HG03575 (cell line): ENCODE data around the gene P3H2.

Source experiments
- ATAC-seq: cut with Tn5 transposase; IDR thresholded peaks from one replicate; pipeline ENCODE4 v1.9.1; 2021; ENCODE audit not compliant: unreplicated experiment, insufficient number of reproducible peaks, low FRiP score; ENCODE audit errors: extremely low read depth

Gene P3H2

GRCh38 chr3:190005343-190006113, 115.2 kb downstream of the P3H2 start:
- ATAC-seq = no peak

GRCh38 chr3:190004656-190005055, 116.0 kb downstream of the P3H2 start:
- ATAC-seq = no peak

GRCh38 chr3:190003681-190004123, 117.0 kb downstream of the P3H2 start:
- ATAC-seq = no peak

- ATAC-seq = no peak
Observed at GRCh38 chr3:190003068-190003467, 117.6 kb downstream of the P3H2 start.

- no peak for ATAC-seq
Observed at GRCh38 chr3:190001426-190001825, 119.3 kb downstream of the P3H2 start.

GRCh38 chr3:190000861-190001196, 119.9 kb downstream of the P3H2 start:
- no peak for ATAC-seq

GRCh38 chr3:190000187-190000860, 120.4 kb downstream of the P3H2 start:
- no peak for ATAC-seq

GRCh38 chr3:189999718-190000117, 121.0 kb downstream of the P3H2 start:
- ATAC-seq = no peak

GRCh38 chr3:189995129-189995528, 125.6 kb downstream of the P3H2 start:
- ATAC-seq = no peak

GRCh38 chr3:189990826-189991225, 129.9 kb downstream of the P3H2 start:
- ATAC-seq = no peak

- ATAC-seq = no peak
Observed at GRCh38 chr3:189988854-189989253, 131.8 kb downstream of the P3H2 start.

GRCh38 chr3:189988322-189988721, 132.4 kb downstream of the P3H2 start:
- ATAC-seq = no peak

- no peak for ATAC-seq
Observed at GRCh38 chr3:189985948-189986347, 134.7 kb downstream of the P3H2 start.

GRCh38 chr3:189983612-189984011, 137.1 kb downstream of the P3H2 start:
- ATAC-seq = no peak

- no peak for ATAC-seq
Observed at GRCh38 chr3:189982321-189982945, 138.3 kb downstream of the P3H2 start.

- no peak for ATAC-seq
Observed at GRCh38 chr3:189981668-189982067, 139.0 kb downstream of the P3H2 start.

GRCh38 chr3:189978753-189979152, 141.9 kb downstream of the P3H2 start:
- no peak for ATAC-seq

GRCh38 chr3:189977174-189977573, 143.5 kb downstream of the P3H2 start:
- no peak for ATAC-seq

- ATAC-seq = no peak
Observed at GRCh38 chr3:189975391-189975990, 145.2 kb downstream of the P3H2 start.

GRCh38 chr3:189974359-189974758, 146.3 kb downstream of the P3H2 start:
- no peak for ATAC-seq
